GM15510 (cell line): ENCODE results near the gene FMNL2.

ENCODE experiments used
- POLR2A ChIP-seq: IDR thresholded peaks from 3 replicates; pipeline ENCODE4 v1.6.1; 2011; ENCODE audit warnings: borderline replicate concordance; ENCODE audit not compliant: insufficient read length; ENCODE audit errors: extremely low read depth

Gene FMNL2

DNA sequence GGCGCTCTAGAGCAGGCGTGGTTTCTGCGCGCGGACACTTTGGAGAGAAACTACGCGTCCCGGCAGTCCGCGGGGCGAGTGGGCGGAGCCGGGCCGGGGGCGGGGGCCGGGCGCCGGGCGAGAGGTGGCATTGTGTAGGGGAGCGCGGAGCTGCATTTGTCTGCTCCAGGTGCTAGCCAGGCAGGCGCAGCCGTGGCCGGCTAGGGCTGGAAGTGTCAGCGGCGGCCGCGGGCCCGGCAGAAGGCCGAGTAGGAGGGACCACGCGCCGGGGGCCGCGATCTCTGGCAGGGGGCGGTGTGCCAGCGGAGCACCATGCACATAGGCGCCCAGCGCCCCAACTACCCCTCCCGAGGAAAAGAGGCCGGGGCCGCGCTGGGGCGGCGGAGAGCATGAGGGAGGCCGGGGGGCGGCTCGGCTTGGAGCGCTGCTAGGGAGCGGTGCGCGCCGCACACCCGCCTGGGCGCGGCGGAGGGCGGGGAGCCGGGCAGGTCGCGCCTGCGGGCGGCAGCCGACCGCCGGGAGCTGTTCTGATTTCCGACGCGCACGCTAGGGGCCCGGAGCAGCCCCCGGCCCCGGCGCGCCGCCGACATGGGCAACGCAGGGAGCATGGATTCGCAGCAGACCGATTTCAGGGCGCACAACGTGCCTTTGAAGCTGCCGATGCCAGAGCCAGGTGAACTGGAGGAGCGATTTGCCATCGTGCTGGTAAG, at the start of gene FMNL2:
TSS of gene FMNL2 (plus strand) at position 159 of the 710 bp plus-strand sequence.
- TF ChIP-seq POLR2A, result peak; percentile 77

GRCh38 chr2:152292991-152293390, 42.0 kb upstream of the FMNL2 start:
- TF ChIP-seq POLR2A, result no peak

GRCh38 chr2:152297715-152298114, 37.3 kb upstream of the FMNL2 start:
- TF ChIP-seq POLR2A, result no peak

- TF ChIP-seq POLR2A, result no peak
Observed at GRCh38 chr2:152298754-152299153, 36.2 kb upstream of the FMNL2 start.

- TF ChIP-seq POLR2A, result no peak
Observed at GRCh38 chr2:152301131-152301530, 33.8 kb upstream of the FMNL2 start.

GRCh38 chr2:152303951-152304350, 31.0 kb upstream of the FMNL2 start:
- no peak for TF ChIP-seq POLR2A

GRCh38 chr2:152304836-152305235, 30.1 kb upstream of the FMNL2 start:
- no peak for TF ChIP-seq POLR2A

- no peak for TF ChIP-seq POLR2A
Observed at GRCh38 chr2:152307863-152308262, 27.1 kb upstream of the FMNL2 start.

DNA sequence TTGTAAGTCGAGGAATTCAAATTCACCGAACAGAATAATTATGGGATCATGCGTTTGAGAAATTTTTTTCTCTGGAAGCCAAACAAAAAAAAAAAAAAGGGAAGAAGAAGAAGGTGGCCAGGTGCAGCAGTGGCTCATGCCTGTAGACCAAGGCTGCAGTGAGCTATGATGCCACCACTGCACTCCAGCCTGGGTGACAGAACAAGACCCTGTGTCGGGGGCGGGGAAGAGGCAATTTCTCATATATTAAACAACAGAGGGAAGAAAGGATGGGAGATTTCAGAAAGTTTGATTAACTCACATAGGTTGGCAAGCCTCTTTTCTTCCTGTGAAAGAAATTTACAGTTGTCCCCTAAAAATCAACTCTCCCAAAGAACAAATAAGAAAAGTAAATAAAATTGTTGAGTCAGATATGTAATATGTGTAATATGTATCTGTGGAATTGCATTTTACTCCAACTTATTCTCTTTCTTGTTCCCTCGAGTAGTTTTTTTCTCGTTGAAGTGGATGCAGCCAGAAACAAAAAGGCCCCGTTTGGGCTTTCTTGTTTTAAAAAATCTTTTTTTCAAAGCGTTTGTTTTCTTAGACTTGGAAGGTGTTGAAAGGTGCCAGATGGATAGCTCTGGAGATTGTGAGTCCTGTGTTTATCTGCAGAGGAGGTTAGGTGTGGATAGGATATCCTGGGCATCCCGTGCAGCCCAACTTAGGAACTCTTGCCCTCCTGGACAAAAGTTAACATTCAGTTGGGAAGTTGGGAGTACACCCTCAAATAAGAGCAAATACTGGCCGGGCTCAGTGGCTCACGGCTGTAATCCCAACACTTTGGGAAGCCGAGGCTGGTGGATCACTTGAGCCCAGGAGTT, 25.4 kb upstream of the FMNL2 start:
- no peak for TF ChIP-seq POLR2A

GRCh38 chr2:152319822-152320570, 15.0 kb upstream of the FMNL2 start:
- no peak for TF ChIP-seq POLR2A

DNA sequence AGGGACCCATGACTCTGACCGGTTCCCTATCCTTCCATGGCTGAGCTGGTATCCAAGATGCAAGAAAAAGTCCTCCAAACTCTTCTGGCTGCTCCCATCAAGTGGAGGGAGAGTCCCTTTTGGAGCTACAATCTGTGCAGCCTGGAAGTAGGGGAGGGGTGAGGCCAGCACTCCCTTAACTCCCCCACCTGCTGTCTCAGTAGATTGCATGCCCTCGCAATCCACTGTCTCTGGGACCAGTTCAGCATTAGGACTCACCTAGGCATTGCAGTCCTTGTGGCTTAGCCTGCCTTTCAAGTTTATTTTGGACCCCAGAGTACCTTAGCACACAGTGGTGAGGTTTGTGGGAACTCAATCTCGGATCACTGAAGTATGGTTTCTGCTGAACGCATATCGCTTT, 14.2 kb upstream of the FMNL2 start:
- TF ChIP-seq POLR2A, result no peak

- TF ChIP-seq POLR2A, result no peak
Observed at GRCh38 chr2:152322222-152322621, 12.8 kb upstream of the FMNL2 start.

DNA sequence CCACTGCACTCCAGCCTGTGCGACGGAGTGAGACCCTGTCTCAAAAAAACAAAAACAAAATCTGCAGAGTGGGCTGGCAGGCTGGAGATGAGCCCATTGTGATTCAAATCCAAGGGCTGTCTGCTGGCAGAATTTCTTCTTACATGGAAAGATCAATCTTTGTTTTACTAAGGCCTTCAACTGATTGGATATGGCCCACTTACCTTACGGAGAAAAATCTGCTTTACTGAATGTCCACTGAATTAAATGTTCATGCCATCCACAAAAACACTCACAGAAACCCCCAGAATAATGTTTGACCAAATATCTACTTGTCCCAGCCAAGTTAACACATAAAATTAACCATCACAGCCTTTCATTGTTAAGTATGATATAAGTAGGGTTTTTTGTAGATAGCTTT, 8.3 kb upstream of the FMNL2 start:
- no peak for TF ChIP-seq POLR2A

DNA sequence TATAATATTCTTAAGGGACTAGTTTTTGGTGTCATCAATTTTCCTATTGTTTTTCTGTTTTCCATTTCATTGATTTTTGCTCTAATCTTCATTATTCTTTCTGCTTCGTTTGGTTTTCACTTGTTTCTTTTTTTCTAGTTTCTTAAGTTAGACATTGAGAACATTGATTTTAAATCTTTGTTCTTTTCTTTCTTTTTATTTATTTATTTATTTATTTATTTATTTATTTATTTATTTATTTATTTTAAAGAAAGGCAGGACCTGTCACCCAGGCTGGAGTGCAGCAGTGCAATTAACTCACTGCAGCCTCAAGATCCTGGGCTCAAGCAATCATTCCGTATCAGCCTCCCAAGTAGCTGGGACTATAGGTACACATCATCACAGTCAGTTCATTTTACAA, 7.0 kb upstream of the FMNL2 start:
- TF ChIP-seq POLR2A, result no peak

DNA sequence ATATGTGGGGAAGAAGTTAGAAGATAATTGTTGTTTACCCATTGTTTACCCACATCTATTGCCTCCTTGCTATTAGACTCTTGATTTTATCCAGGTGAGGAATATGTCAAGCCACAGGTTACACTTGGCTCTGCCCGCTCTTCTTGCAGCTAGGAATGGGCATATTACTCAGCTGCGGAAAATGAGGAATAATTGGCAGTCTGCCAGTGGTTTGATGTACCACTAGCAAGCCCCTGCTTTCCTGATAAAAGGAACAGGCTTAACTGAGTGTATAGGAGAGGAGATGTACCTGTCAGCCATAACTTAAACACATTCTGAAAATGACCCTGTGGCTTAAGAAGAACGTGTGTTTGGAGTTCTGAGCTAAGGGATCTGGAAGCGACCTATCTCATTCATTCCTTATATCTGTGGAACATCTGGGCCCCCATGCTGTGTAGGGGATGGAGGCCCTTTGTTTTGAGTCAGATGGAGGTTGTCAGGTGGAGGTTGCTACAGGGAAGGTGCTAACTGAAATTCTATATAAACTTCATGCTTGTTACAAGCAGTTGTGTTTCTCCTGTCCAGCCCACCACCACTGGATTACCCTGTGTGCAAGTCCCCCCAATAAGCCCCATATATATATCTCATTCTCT, 4.6 kb upstream of the FMNL2 start:
- TF ChIP-seq POLR2A, result no peak

- TF ChIP-seq POLR2A, result no peak
Observed at GRCh38 chr2:152334701-152335015, 316 bp upstream of the FMNL2 start.

DNA sequence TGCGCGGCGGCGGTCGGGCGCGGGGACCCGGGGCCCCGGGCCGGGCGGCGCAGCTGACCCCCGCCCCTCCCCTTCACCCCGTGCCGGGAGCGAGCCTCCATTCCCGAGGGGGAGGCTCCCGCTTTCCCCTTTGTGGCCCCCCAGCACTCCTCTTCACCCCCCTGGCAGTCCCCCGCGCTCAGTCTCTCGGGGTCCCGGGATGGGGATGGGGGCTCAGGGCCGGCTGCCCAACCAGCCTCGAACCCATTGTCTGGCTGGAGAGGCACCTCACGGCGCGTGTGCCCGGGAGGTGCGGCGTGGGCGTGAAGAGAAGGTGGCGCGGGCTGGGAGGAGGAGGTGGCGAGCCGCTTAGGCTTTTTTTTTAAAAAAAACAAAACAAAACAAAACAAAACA, 748 bp downstream of the FMNL2 start:
- no peak for TF ChIP-seq POLR2A
